Measurements from ENCODE around the gene ABT1. TPM values are rescaled to one million over a fixed set of nuclear protein-coding genes. Genes with fewer than 3 reads are reported as not detected.

The ABT1 gene
- total RNA-seq, 2 donors from 2014 or later, result 3.0 to 8.8 TPM

DNA sequence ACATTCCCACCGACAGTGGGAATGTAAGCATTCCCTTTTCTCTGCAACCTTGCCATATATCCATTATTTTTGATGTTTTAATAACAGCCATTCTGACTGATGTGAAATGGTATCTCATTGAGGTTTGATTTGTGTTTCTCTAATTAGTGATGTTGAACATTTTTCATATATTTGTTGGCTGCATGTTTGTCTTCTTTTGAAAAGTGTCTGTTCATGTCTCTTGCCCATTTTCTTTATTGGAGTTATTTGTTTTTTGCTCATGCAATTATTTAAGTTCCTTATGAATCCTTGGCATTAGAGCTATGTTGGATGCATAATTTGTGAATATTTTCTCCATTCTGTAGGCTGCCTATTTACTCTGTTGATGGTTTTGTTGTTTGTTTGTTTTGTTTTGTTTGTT is 18.0 kb upstream of the ABT1 start:
- Histone ChIP-seq H3K4me3 (no peak overlapping the region), H3K36me3 (replicated peaks in 1 of 2; ENCODE audit: insufficient read depth in 1 of 2, low read depth in 2 of 2) (no peaks in the 10 kb centered on the region), H3K27me3 (peaks cover 0 to 10% of the 10 kb centered on the region in 2 donors), H3K9me3 (no peaks in the 10 kb centered on the region), H3K4me1 (no peaks in the 10 kb centered on the region), H3K27ac (no peak overlapping the region)
- intact Hi-C loops (cut with DNase I), result no loop called here
- WGBS, 2 donors, result 82 to 96% methylated on average over 1 of the region's 1 CpG
- DNase-seq (no peak), ATAC-seq (no peak)
- TF ChIP-seq CTCF (IDR thresholded peaks at IDR 0.05), result no peak

- no peak for TF ChIP-seq POLR2A (IDR thresholded peaks at IDR 0.05)
- TF ChIP-seq CTCF (IDR thresholded peaks at IDR 0.05), result no peak
- H3K4me3 ChIP-seq, result no peak overlapping the region
- H3K36me3 ChIP-seq (replicated peaks in 1 of 2; ENCODE audit: insufficient read depth in 1 of 2, low read depth in 2 of 2), result no peaks in the 10 kb centered on the region
- H3K4me1 ChIP-seq, result no peaks in the 10 kb centered on the region
- no peak overlapping the region for H3K27ac ChIP-seq
- ATAC-seq (no peak), DNase-seq (no peak)
- peaks cover 0 to 10% of the 10 kb centered on the region in 2 donors for H3K27me3 ChIP-seq
- intact Hi-C loops (cut with DNase I), result no loop called here
- WGBS, 2 donors, result 32 to 36% methylated on average over 4 of the region's 4 CpGs
- H3K9me3 ChIP-seq, result no peaks in the 10 kb centered on the region
Observed at GRCh38 chr6:26581164-26581915, 15.4 kb upstream of the ABT1 start.

DNA sequence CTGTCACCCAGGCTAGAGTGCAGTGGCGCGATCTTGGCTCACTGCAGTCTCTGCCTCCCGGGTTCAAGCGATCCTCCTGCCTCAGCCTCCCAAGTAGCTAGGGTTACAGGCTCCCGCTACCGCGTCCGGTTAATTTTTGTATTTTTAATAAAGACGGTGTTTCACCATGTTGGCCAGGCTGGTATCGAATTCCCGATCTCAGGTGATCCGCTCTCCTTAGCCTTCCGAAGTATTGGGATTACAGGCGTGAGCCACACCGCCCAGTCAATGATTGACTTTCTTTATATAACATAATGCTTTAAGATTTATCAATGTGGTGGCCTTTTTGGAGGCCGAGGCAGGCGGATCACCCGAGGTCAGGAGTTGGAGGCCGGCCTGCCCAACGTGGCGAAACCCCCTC is 7.8 kb upstream of the ABT1 start:
- ATAC-seq (no peak), DNase-seq (no peak)
- Histone ChIP-seq H3K36me3 (replicated peaks in 1 of 2; ENCODE audit: insufficient read depth in 1 of 2, low read depth in 2 of 2) (no peaks in the 10 kb centered on the region), H3K27ac (no peak overlapping the region), H3K27me3 (no peaks in the 10 kb centered on the region), H3K9me3 (no peaks in the 10 kb centered on the region), H3K4me3 (no peak overlapping the region), H3K4me1 (no peaks in the 10 kb centered on the region)
- TF ChIP-seq CTCF (IDR thresholded peaks at IDR 0.05), result no peak
- no peak for TF ChIP-seq POLR2A (IDR thresholded peaks at IDR 0.05)
- intact Hi-C loops (cut with DNase I), result no loop called here
- WGBS, 2 donors, result 87% methylated on average over 21 of the region's 21 CpGs

DNA sequence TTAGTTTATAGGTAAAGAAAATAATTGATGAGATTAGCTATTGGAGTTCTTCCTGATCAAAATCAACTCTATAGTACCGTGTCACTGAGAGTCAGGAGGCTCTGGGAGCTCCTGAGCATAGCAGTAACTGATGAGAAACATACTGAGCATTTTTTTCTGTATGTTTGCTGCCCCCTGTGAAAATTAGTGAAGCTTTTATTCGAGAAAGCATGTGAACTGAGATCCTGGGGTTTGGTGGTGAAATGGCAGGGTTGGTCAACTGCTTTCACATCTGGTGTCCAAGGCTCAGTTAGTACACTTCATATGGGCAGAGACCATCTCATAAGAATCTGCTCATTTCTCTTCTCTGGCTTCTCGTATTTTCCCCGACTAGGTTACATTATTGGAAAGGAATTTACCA is 4.1 kb upstream of the ABT1 start:
- no peak overlapping the region for H3K27ac ChIP-seq
- H3K36me3 ChIP-seq (replicated peaks in 1 of 2; ENCODE audit: insufficient read depth in 1 of 2, low read depth in 2 of 2), result no peaks in the 10 kb centered on the region
- no peak overlapping the region for H3K4me3 ChIP-seq
- no peaks in the 10 kb centered on the region for H3K9me3 ChIP-seq
- no peak for ATAC-seq
- H3K27me3 ChIP-seq, result no peaks in the 10 kb centered on the region
- intact Hi-C loops (cut with DNase I), result loop anchor here (10.0 kb wide), 1 partner anchor 248 kb away; no protein-coding TSS in a partner anchor
- no peak for DNase-seq
- TF ChIP-seq POLR2A (IDR thresholded peaks at IDR 0.05) (no peak), CTCF (IDR thresholded peaks at IDR 0.05) (no peak)
- 40 to 47% methylated on average over 4 of the region's 4 CpGs for WGBS, 2 donors
- peaks cover 12% of the 10 kb centered on the region for H3K4me1 ChIP-seq
